NCI-H2107 treated with DMSO at 0.1 percent for 48 hours (cell line): Measurements from ENCODE around the gene VSTM2L.

Experiments used
- DNase-seq: peaks from one replicate; lab custom pipeline; 2025; ENCODE audit not compliant: unreplicated experiment; lab: John Stamatoyannopoulos, UW

VSTM2L gene

DNA sequence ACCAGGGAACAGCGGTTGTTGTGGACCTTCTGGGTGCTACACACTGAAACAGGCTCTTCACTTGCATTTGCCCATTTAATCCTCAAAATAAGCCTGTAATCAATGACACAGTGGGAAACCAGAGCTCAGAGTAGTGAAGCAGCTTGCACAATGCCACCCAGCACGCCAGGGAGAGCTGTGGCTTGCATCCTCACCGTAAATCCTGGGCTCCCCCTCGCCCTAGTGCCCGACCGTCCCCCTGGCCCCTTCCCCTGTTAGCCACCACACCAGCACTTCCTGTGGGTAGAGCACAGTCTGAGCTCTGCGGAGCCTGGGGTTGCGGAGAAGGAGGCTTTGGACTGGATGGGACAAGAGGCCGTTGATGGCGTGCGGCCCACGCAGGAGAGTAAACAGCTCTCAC lies 14.5 kb downstream of the VSTM2L start:
- no peak for DNase-seq

DNA sequence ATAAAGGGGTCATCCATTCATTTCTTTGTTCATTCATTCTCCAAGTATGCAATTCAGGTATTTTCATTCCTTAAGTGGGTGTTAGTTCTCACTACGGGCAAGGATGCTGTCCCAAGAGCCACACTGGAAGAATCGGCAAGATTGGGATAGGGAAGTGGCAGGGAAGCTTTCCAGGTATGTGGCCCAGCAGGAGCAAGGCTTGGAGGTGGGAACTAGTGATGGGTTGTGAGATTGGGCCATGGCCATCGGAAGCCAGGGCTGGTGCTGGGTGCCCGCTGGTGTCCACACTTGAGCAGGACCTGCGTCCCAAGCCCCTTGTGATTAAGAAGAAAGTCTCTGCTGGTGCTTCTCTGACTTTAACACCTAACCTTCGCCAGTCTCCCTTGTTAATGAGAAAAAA lies 15.1 kb downstream of the VSTM2L start:
- no peak for DNase-seq

DNA sequence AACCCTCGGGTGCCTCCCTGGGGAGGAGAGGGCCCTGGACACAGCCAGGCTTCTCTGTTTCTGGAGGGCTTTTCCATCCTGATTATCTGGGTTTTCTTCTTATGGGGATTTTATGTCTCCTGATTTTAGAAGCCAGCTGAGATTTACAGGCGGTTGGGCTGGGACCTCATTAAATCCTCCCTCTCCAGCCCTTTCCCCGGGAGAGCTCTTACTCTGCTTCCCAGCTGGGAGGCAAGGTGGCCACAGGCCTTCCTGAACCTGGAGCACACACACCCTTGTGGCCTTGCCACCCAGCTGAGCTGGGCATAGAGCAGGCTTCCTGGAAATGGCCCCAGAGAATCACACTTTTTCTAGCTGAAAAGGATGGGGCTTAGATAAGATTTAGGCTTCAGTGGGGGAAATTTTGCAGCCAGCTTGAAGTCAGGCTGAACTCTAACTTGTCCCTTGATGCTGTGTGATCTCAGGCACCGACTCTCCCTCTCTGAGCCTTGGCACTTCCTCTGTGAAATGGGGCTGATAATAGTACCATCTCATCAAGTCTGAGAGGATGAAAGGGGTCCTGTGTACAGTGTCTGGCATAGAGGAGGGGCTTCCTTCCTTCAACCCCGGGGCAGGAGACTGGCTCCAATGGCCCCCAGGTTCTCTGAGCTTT lies 16.6 kb downstream of the VSTM2L start:
- DNase-seq, result no peak

DNA sequence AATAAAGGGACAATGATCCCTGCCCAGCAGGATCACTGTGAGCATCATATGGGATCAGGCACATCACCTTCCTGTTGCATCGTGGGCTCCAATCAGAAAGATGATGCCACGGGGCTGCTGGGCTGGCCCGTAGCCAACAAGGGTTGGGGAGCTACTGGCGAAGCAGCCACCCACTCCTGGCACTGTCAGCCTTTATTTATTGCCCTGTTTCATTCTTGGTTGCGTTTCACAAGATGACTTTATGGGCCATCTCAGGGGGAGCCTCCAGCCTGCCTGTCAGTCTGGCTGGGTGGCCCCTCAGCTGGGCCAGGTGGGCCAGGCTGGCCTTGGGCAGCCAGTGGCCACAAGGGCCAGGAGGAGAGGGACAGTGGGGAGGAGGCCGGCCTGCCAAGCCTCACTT lies 17.3 kb downstream of the VSTM2L start:
- DNase-seq, result no peak

DNA sequence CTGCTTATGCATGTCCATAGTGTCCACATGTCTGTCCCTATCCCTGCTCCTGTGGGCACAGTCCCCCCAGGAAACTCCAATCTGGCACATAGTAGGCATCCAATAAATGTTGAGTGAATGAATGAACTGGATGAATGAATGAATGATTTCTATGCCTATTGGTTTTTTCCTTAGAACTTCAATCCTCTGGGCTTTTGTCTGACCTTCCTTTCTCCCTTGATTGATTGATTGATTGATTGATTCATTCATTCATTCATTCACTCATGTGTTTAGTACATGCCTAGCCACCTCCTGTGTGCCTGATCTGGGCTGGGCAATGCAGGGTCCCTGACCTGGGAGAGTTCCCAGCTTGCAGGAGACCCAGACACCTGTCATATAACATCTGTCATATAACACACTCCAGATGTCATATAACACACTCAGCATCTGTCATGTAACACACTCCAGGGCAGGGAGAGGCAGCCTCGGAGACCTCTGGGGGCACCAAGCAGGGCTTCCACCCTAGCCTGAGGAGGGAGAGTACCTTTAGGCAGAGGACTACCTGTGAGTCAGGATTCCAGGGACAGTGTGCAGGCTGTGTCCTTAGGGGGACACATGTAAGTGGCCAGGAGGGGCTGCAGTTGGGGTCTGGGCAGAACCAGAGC lies 17.9 kb downstream of the VSTM2L start:
- DNase-seq, result no peak

DNA sequence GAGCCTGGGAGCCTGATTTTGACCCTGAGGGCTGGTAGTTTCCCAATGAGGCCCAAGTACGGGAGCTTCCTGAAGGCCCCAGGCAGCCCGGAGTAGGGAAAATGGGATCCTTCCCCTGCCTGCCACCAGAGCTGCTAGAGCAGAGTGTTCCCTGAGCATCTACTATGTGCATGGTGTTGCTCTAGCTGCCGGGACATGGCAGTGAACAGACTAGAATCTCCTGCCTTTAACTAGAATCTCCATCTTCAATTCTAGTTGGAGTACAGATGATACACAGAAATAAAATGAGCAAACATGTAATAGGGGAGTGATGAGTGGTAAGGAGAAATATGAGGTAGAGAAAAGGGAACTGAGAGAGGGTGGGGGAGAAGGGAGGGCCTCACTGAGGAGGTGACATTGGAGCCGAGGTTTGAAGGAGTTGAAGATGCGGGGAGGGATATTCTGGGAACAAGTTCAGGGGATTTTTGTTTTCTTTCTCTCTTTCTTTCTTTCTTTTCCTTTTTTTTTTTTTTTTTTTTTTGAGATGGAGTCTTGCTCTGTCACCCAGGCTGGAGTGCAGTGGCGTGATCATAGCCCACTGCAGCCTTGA lies 18.5 kb downstream of the VSTM2L start:
- DNase-seq, result no peak

DNA sequence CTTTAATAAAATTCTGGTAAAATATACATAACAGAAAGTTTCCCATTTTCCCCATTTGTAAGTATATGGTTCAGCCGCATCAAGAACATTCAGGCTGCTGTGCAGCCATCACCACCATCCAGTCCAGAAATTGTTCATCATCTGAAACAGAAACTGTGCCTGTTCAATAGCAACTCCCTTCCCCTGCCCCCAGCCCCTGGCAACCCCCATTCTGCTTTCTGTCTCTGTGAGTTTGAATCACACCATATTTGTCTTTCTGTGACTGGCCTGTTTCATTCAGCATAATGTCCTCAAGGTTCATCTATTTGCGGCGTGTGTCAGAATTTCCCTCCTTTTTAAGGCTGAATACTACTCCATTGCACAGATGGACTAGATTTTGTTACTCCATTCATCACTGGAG lies 19.1 kb downstream of the VSTM2L start:
- DNase-seq, result no peak

DNA sequence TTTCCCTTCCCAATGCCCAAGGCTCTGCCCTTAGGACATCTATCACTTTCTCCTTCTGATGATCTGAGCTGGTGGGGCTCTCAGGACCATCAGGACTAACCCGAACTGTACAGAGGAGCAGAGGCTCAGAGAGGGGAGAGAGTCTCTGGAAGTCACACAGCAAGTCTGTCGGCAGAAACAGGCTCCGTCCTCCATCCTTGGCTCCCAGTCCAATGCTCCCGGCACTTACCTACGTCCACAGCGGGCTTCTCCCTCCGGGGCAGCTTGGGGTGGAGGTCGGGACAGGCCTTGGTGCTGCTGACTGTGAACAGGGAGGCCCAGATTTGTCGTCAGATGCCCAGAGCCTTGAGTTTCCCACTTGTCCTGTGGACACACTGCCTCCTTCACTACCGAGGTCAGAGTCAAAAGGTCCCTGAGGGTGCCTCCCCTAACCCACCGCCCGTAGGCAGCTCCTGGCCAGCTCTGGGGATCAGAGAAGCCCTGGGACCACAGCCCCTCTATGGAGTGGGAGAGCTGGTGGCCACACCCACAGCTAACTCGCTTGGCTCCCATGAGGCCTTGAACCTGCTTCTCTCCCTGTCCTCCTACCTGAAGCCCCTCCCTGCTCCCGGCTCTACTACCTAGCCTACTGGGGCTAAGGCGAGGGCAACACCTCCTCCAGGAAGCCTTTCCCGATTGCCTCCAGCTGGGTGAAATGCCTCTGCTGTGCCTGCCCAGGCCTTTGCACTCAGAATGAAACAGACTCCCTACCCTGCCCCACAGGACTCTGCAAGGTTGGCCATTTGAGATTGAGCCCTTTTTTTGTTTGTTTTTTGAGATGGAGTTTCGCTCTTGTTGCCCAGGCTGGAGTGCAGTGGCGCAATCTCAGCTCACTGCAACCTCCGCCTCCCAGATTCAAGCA lies 22.6 kb downstream of the VSTM2L start:
- no peak for DNase-seq

DNA sequence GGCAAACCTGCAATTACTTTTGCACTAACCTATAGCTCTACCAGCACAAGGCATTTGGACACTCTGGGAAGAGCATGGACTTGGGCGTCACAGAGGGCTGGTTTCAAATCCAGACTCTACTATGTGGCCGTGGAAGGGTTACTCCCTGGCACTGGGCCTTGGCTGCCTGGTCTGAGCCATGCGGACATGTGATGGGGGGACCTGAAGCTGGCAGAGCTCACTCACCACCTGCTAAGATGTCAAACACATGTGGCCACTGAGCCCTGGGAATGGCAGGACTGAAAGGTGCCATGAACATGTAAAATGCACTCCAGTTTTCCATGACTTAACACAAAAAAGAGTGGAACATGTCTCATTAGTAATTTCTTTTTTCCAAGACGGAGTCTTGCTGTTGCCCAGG lies 23.7 kb downstream of the VSTM2L start:
- DNase-seq, result no peak

DNA sequence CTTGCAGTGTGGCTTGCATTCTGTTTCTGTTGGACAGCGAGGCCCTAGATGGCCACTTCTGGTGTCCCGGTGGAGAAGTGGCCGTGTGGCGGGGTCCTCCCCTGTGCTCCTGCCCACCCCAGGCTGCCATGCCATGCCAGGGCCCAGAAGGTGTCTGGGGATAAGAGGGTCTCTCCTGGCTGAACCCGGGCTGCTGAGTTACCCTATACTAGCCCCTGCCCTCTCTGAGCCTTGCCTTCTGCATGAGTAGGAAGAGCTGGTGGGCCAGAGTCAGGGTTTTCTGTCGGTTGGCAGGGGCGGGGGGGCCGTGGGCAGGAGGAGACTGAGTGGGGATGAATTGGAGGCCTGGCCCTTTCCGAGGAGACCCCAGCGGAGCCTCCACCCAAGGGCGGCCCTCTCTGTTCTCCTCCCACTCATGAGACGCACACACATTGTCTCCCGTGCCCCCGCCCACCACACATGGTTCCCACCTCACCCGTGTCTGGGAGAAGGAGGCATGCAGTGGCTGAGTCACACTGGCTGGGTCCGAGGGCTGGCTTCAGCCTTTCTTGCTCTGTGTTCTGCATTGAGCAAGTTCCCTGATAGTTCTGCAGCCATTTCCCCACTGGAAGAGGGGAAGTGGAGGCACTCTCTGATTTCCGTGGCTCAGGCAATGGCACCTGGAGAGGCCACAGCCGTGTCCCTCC lies 24.6 kb downstream of the VSTM2L start:
- DNase-seq, result no peak

DNA sequence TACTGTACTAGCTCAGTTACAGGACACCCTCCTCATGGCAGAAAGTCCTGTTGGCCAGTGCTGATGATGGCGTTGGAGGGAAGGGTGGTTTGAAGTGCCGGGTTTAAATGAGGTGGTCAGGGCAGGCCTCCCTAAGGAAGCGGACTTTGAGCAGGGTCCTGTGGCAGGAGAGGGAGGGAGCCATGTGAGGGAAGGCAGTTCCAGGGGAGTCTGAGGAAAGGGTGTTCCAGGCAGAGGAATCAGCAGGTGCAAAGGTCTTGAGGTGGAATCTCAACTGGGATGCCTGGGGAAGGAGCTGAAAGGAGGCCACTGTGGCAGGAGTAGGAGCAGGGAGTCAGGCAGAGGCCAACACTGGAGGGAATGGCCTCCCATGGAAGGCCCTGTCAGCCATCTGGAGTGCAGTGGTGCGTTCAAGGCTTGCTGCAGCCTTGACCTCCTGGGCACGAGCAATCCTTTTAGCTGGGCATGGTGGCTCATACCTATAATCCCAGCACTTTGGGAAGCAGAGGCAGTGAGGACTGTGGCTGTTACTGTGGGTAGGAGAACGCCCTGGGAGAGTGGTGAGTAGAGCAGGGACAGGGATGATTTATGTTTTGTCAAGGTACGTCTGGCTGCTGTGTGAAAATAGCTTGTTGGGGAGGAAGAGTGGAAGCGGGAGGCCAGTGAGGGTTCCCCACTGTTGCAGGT lies 26.2 kb downstream of the VSTM2L start:
- no peak for DNase-seq

DNA sequence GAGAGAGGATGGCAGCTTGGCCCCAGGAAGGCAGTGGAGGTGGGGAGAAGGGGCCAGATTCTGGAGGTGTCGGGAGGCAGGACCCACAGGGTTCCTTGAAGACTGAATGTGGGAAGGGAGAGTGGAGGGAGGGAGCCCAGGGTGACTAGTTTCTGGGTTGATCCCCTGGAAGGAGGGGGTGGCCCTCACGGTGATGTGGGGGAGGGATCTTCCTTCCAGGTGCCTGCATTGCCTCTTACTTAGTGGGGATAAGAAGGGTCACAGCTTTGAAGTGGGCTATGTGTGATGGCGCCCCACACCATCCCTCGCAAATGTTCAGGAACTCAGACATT lies 26.7 kb downstream of the VSTM2L start:
- no peak for DNase-seq

DNA sequence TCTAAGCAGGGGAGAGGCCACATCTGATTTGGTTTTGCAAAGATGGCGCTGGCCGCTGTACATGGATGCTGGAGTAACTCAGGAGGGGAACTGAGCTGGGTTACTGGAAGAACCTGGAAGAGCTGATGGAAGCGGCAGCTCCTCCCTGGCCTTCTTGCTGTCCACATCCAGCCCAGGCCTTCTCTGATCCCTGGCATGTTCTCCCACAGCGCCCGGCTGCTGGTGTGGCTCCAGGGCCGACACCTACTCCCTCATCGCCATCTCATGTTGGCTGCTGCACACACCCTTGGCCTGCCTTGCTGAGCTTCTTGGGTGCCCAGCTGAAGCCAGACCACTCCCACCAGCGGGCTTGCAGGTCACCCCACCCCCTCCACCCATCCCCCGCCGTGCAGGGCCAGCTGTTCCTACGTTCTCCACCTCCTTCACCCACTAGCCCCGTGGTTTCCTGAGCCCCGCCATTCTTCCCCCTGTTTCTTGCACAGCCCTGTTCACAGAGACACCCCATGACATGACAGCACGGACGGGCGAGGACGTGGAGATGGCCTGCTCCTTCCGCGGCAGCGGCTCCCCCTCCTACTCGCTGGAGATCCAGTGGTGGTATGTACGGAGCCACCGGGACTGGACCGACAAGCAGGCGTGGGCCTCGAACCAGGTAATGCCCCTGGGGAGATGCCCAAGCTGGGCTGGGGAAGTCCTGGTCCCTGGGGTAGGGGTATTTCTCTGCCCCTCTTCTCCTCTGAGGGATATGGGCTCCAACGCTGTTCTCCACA lies 28.4 kb downstream of the VSTM2L start:
- DNase-seq, result no peak

DNA sequence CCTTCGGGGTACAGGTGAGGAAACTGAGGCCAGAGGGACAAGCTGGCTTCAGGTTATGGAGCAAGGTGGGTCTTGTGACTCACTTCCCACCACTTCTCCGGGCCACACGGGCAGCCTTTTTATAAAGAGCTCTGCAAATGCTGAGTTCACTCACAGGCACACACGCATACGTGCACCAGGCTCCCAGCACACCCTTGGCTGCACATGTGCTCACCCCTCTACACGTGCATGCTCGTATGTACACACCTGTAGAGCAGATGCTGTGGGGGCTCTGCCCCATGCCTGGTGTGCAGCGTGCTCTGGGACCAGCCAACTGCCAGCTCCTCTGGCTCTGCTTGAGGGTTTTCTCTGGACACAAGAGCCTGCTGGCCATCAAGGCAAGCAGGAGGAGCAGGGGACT lies 29.1 kb downstream of the VSTM2L start:
- no peak for DNase-seq

DNA sequence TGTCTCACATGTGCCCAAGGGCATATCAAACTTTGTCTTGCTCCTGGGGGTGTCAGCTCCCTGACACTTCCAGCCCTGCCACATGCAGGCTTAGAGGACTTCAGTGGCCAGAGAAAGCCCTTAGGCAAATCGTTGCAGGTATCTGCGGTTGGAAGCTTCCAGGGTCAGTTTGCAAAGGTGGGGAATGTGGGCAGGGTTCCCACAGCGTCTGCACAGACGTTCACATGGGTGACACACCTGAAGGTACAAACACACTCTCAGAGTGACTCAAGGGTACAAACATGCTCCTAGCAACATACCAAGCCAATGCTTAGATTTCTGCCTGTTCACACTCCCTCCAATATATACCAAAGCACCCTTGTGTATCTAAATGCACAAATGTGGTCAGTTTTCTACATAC lies 30.0 kb downstream of the VSTM2L start:
- no peak for DNase-seq

DNA sequence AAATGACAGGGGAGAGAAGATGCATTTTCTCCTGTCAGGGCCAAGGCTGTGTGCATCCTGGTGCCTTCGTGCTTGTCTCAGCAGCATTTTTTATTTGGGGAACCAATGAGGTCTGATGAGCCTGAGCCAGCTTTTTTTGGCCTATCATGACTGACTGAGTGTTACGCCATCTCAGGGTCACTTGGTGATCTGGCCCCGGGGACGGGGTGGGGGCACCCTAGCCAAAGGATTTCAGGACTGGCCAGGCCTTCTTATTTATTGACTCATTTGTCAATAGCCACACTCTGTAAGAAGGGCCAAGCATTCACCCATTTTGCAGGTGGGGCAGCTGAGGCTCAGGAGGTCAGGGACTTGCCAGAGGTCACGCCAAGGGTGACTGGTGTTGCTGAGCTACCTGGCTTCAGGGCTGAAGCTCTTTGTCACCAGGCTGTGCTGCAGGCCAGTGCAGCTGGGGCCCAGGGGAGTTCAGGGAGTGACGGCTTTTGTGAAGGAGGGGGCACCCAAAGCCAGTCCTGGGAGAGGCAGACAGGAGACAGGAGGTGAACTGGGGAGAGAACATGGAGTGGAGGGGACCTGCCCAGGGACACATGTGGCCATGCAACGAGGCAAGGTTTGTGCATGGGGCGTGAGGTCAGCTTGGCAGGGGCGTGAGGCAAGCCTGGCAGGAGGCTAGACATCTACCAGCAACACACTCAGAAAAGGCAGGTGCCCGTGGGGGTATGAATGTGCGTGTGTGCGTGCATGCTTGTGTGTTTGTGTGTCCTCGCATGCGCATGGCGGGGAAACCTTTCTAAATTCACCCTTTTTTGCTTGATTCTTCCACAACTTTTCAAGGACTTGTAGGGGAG lies 31.1 kb downstream of the VSTM2L start:
- DNase-seq, result no peak

DNA sequence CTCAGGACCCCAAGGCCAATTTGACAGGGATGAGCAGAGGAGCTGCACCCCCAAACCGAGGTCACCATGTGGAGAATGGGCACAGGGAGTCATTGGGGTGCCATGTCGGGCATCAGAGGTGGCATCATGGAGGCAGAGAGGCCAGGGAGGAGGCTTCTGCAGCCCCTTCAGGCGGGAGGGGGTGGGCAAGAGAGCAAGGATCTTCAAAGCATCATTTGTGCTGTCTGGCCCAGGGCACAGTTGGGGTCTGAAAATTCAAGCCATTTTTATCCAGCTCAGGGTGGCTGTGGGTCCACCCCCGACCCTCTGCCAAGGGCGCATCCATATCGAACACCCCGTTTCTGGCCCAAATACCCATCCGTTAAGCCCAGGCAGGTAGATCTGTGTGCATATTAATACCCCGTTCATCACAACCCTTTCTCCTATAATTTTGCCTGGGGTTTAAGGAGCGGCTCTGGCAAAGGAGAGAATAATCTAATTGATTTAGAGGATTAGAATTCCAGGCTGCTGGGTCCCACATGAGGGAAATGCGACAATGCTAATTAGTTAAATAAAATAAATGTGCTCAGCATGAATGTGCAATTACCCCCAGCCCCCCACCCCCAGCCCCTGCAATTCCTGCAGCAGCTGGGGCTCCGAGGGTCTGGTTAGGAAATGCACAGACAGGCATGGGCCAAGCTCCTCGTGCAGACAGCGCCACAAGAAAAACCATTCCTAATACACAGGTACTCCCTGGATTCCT lies 31.9 kb downstream of the VSTM2L start:
- DNase-seq, result no peak

DNA sequence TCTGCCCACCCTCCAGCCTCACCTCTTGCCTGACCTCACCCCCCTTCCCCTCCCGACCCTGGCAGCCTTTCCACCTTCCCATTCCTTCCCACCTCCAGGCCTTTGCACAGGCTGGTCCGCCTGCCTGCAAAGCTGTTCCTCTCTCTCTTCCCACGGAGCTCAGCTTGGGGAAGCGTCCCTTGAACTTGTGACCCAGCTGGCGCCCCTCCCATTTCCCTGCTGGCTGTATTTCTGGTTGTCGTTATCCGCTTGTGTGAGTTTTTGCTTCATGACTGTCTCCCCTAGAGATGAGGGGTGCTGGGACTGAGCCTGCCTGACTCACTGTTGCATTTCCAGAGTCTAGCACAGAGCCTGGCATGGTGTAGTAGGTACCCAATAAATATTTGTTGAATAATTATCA lies 32.5 kb downstream of the VSTM2L start:
- no peak for DNase-seq
